Iris pigment epithelial cell (primary cell): ENCODE data around the gene SF3B5.
"Not testable (repeated sequence)": the region's sequence is repeated elsewhere in the genome, so short reads cannot be mapped to it uniquely, and the experiment has no call there.

Source experiments
- DNase-seq: peaks from one replicate; pipeline ENCODE4 v3.0.0-alpha.2; 2011; ENCODE audit warnings: low read depth

SF3B5 gene

DNA sequence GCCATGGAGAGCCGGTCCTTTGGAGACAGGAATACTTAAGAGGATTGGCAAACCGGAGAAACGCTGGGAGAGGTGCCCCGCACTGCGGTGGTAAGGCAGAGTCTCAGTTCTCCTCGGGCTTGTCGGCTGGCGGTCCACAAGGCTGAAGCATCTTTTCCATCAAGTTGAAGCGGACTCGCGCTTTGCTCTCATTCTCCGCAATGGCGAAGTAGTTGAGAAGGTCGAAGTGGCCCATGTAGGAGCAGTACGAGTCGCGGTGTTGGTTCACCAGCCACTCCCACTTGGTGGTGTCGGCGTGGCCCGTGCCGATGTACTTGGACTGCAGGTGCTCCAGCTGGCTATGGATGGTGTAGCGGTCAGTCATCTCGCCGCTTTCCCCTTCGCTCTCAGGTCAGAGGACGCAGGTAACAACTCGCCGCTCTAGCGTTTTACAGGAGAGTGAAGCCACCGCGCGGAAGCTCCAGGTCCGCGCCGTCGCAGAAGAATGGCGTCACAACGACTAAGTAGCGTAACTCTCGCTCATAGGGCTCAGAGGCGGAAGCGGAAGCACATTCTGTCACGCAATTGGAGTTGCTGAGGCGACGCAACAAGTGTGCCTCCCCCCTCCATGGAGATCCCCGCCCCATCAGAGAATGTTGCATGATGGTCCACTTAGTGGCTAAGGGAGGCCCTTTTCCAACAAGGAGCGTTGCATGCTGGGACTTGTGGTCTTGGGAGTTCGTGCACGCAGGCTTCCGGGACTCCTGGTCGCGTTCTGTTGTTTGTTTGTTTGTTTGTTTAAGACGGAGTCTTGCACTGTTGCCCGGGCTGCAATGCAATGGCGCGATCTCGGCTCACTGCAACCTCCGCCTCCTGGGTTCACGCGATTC lies at the start of gene SF3B5:
TSS of gene SF3B5 (minus strand) at position 440 of the 869 bp plus-strand sequence. CDS start at position 364, 76 bp downstream.
- DNase-seq, result peak; percentile 100

DNA sequence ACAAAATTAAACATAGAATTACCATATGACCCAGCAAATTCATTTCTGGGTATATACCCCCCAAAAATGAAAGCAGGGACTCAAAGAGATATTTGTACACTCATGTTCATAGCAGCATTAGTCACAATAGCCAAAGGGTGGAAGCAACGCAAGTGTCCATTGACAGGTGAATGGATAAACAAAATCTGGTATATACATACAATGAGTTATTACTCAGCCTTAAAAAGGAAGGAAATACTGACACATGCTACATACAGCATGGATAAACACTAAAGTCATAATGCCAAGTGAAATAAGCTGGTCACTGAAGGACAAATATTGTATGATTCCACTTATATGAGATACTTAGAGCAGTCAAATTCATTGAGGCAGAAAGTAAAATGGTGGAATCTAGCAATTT lies 49.6 kb upstream of the SF3B5 start:
- DNase-seq, result no peak

DNA sequence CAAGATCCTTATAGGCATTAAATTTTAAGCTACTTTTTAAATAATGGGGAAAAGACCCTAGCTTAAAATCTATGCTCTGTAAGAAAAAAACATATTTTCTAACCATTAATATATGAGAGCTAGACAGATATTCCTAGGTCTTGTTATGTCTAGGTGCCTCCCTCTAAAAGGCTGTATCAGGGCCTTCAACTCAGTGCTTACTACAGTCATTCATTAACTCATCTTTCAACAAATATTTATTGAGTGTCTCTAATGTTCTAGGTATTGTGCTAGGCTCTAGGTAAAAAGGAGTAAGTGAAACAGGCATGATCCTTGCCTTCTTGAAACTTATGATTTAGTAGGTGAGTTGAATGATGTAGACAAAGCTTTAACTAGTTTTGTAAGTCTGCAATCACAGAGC lies 48.5 kb upstream of the SF3B5 start:
- DNase-seq, result no peak

DNA sequence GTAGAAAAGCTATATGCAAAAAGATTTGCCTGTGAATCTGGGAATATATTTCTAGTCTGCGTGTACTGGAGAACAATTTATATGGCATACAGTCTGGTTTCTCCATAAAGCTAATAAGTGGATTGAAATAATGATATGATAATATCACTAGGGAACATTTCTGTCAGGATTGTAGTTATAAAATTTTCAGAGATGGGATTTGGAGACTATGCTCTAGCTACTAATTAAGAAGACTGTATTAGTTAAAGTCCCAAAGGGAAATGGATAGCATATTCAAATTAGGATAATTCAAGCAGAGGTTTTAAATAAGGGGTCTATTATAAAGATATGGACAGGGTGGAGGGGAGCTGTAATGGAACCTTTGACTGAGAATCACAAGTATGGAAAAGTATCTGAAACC lies 47.7 kb upstream of the SF3B5 start:
- DNase-seq, result no peak

DNA sequence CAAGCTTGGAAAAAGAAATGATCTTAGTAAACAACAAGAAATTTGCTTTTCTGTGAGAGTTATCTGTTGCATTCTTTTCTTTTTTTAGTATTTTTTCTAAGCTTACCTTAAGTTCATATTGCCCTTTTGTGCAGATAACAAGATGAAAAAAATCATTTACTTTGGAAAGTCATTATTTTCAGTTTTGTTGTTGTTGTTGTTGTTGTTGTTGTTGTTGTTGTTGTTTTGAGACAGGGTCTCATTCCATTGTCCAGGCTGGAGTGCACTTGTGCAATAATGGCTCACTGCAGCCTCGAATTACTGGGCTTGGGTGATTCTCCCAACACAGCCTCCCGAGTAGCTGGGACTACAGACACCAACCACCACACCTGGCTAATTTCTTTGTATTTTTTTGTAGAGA lies 46.1 kb upstream of the SF3B5 start:
- no peak for DNase-seq

DNA sequence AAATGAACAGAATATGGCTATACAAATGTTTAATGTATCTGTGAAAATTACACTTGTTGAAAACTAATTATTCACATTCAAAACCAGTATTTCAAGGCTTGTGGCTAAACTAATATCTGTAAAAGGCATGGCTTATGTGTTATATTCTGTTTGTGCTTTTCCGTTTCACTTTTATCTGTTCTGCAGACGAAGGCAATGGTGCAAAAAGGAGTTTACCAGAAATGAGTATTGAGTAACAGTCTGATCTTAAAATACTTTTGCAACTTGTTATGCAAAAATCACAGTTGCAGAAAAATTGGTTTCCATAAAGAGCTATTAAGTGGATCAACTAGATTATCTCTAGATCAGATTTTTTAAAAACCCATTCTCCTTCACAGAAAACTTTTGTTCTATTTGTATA lies 45.5 kb upstream of the SF3B5 start:
- no peak for DNase-seq

DNA sequence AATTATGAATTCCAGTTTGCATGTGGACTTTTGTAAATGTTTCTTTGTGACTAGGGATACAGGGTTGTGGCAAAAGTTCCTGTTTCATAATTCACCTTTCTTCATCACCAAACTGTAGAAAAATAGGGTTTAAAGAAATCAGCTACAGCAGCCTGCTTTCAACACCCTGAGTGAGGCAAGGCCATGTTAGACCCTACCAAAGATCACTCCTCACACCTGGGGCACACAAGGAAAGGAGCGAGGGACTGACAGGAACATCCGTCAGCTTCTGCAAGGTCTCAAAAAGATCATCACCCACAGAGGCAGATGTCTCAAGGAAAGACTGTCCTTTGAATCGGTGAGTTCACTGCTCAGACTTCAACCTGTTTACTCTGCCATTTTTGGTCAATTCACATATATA lies 44.4 kb upstream of the SF3B5 start:
- DNase-seq, result no peak

DNA sequence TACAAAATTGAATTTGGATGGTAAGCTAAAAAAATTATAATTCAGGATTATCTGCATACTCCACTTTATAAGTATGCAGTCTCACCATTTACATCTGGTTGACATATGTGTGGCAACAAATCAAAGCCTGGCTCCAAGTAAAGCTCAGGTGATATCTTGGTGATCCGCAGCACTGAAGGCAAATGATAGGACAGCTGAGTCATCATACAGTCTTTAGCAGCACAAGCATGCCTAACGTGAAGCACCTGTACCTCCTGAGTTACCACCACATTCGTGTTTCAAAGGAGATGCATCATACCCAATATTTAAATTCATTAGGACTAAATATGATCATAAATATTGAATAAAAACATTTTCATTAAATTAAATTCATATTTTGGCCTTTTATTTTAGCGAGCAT lies 43.2 kb upstream of the SF3B5 start:
- no peak for DNase-seq

DNA sequence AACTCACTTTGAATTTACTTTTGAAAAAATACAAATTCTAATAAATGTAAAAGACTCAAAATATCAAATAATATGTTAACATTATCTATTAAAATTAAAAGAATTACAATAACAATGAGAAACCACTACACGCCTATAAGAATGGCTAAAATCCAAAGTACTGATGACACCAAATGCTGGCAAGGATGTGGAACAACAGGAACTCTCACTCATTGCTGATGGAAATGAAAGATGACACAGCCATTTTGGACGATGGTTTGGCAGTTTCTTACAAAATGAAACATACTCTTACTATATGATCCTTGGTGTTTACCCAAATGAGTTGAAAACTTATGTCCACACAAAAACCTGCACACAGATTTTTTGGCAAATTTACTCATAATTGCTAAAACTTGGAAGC lies 39.4 kb upstream of the SF3B5 start:
- DNase-seq, result no peak

DNA sequence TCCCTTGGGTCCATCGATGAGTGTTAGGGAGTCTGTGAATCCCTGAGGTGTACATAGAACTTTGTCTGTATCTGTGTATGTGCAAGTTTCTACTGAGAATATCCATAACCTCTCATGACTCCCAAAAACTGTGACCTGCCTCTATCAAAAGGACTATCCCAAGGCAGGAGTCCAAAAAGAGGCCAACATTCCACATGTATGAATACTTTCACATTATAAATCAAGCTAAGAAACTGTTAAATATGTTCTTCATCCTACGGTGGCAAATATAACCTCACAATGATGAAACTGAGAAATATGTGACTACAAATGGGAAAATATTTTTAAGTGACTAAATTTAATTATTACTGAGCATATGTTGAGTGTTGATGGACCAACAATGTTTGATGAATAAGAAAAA lies 38.8 kb upstream of the SF3B5 start:
- DNase-seq, result no peak

DNA sequence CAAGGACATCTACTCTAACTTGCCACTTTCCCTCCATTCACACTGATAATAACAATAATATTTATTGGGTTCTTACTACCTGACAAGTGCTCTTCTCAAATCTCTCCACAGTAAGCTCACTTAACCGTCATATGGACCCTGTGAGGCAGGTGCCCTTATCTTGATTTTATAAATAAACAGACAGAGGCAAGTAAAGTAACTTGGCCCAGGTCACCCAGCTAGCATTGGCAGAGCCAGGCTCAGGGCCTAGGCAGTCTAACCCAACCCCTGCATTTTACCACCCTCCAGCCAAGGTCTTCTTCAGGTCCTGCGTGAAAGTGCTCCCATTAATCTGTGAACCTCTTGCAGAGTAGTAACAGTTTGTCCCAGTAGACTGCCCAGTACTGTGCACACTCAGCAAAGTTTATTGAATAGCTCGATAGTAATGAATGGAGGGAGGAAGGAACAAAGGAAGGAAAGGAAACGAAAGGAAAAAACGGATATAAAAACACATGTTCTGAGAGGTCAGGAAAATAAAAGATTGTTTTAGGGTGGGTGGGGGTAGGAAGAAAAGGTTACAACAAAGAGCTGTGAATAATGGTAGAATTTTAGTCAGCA lies 38.0 kb upstream of the SF3B5 start:
- no peak for DNase-seq

DNA sequence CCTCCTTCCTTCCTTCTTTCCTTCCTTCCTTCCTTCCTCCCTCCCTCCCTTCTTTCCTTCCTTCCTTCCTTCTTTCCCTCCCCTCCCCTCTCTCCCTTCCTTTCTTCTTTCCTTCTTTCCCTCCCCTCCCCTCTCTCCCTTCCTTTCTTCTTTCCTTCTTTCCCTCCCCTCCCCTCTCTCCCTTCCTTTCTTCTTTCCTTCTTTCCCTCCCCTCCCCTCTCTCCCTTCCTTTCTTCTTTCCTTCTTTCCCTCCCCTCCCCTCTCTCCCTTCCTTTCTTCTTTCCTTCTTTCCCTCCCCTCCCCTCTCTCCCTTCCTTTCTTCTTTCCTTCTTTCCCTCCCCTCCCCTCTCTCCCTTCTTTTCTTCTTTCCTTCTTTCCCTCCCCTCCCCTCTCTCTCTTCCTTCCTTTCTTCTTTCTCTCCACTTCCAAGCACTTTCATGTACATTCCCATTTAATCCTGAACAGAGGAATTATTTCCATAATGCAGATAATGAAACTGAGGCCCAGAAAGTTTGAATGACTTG lies 36.9 kb upstream of the SF3B5 start:
- DNase-seq, result not testable (repeated sequence)

DNA sequence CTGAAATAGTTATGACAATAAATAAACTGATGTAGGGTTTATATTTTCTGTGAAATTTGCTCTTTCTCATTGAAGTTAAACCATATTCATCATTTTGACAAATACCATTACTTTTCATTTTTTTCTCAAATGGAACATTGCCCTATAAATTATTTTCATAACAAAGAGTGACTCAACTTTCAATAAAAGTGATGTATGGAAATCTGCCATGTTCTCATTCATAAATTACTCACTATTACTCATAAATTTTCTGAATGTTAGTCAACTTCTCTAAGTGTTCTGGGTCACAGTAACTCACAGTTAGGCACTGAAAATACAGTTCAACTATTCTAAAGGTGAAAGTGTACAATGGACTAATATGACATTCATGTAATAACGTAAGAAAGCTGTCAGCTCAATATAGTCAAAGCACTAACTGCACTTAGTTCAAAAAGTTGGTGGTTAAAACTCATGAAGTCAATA lies 35.9 kb upstream of the SF3B5 start:
- DNase-seq, result peak; percentile 79

DNA sequence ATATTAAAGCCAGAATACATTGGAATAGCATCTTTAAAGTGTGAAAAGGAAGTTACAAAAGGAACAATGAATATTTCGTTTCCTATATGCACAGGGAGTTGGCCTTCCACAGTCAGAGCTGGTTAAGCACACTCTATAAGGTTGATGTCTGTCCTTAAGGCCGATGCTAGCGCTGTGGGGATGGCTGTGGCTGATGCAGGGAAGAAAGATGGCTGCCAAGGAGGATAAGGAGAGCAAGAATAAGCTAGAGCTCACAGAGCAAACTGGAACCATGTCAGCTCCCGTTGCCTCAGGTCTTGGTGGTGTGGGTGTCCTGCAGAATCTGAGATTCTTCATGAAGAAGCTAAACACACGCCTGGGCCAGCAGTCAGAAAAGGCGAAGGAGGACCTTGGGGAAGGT lies 34.1 kb upstream of the SF3B5 start:
- DNase-seq, result no peak

DNA sequence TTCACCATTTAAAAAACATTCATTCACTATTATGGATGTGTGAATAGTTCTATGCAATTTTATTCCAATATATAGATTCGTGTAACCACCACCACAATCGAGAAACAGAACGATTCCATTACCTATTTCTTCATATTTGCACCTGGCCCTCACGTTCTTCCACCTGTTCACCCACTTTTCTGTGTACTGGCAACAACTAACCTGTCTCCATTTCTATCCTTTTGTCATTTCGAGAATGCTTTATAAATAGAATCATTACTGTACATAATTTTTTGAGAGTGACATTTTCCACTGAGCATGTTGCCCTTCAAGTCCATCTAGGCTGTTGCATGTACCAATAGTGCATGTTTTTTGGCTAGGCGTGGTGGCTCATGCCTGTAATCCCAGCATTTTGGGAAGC lies 31.7 kb upstream of the SF3B5 start:
- no peak for DNase-seq

DNA sequence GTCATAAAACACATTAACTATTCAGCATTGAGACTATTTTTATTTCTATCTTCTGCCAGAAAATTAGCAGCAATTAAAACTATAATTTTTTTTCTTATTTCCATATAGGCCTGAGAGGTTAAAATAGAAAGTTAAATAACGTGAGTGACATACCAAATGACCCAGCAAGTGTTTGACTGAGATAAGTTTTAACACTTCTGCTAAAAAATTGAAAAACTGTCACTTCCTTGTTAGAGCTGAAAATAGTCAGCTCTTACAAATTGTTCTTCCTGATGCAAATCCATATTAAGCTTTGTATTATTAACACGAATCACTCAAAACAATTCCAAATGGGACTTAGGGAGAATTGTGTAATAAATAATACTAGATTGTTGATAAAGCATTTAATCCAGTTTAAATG lies 28.5 kb upstream of the SF3B5 start:
- DNase-seq, result no peak

DNA sequence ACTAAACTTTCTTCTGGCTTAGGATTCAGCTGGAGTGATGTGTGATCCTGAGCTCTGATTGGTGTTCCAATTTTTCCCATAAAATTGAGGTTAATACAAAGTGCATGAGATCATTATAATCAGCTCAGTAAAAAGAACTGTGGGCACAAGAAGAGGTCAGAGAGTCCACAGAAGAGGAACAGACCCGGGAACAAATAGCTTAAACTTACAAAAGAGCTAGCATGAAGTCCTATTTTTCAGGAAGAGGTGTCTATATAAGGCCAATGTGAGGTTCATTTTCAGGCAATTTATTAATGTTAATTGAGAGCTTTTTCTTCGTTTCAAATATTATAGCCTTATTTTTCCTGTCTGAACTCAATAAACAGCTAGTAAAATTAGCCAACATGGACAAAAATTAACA lies 28.0 kb upstream of the SF3B5 start:
- DNase-seq, result no peak

DNA sequence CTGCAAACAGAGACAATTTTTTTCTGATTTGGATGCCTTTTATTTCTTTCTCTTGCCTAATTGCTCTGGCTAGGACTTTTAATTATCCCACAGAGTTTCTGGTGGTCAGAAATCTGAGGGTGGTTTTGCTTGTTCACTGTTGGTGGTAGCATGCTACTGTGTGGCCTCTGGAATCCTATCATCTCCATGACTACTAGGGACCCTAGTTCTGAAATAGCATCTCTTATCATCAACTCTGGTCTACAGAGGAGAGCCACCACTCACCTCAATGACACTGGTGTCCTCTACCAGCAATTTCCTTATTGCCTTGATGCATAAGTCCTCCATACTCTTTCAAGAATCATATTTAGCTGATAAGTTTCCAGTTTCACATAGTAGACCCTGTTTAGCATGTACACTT lies 27.5 kb upstream of the SF3B5 start:
- no peak for DNase-seq

DNA sequence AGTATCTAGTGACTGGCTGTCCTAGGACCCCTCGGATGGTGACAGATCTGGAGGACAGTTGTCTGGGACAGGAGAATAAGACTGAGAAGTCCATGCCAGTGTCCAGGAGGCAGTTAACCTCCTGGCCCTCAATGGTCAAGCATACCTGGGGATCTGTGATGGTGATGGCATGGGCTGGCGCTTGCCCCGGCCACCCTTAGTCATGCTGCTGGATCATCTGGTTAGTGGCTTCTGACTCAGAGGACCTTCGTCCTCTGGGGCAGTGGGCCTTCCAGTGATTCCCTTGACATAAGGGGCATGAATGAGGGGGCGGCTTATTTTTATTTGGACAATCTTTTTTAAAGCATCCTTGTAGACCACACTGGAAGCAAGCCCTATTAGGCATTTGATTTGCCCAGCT lies 24.0 kb upstream of the SF3B5 start:
- no peak for DNase-seq

DNA sequence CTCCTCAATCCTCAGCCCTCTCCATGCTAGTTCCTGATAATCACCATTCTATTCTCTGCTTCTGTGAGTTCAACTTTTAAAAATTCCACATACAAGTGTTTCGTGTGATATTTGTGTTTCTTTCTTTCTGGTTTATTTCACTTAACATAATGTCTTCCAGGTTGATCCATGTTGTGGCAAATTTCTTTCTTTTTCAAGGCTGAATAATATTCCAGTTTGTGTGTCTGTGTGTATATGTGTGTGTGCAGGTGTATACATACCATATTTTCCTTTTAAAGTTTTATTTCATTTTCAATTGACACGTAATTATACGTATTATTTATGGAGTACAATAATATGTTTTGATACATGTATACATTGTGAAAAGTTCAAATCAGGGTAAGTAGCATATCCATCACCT lies 19.8 kb upstream of the SF3B5 start:
- DNase-seq, result no peak

DNA sequence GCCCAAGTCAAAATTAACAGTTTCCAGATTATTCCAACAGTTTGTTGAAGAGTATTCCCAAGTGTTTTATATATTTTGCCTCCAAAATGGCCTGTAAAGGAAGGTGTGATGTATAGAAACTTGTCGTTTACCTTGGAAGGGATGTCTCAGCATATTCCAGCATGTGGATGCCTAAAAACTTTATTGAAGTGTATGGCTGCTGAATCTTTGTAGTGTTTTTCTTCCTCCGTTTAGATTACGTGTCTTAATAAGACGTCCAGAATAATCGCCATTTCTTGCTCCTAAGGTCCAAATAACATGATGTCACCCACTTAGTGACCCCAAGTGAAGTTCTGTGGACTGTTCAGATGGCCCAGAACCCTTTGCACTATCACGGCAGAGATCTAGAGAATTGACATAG lies 18.0 kb upstream of the SF3B5 start:
- DNase-seq, result no peak

DNA sequence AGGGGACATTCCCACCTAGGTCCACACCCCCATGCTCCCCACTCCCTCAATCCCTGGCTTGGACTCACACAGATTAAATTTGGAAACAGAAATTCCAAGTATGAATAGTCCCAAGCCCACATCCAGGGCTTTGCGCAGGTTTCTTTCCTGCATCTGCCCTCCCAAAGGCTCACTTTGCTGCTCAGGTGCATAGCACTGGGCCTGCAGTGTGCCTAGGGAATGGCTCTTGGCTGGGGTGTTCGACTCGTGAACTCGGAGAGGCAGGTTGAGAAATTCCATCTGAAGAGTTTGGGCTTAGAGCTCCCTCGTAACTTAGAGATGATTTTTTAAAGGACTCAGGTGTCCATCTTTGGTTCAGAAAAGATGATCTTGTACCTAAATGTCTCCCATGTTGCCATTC lies 14.8 kb upstream of the SF3B5 start:
- DNase-seq, result no peak

DNA sequence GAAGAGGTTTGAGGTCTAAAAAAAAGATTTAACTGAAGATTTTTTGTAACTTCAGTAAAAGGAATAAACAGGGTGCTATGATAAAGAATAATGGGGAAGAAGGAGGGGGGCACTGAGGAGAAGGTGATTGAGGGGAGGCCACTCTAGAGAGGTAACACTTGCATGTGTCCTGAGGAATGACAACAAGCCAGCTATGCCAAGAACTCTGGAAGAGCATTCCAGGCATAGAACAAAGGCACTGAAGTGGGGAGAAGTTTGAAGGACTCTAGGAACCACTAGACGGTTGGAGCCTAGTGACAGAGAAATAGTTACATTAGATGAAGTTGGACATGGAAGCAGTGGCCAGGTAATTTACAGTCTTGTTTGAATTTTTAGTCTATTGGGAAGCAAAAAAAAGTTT lies 10.8 kb upstream of the SF3B5 start:
- DNase-seq, result no peak
